ENCODE results near the gene ARID3A.

DNA sequence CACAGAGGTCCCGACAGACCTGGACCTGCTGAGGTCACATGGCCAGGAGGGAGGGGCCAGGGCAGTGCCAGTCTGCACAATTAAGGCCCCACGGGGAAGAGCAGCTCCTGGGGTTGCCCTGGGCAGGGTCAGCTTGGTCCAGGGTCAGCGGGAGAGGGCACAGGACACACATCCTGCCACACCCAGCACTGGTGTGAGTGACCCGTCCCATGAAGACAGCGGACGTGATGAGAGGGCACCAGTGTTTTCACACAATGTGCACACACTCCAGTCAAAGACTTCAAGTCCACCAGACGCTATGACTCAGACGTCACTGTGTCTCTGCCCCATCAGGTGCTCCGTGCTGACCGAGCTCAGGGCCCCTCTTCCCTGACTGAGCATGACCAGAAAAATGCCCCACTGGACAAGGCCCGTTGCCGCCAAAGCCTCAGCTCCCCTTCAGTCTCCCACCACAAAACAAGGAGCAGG, 90.8 kb downstream of the ARID3A start:
- TF ChIP-seq, protein P1, sequence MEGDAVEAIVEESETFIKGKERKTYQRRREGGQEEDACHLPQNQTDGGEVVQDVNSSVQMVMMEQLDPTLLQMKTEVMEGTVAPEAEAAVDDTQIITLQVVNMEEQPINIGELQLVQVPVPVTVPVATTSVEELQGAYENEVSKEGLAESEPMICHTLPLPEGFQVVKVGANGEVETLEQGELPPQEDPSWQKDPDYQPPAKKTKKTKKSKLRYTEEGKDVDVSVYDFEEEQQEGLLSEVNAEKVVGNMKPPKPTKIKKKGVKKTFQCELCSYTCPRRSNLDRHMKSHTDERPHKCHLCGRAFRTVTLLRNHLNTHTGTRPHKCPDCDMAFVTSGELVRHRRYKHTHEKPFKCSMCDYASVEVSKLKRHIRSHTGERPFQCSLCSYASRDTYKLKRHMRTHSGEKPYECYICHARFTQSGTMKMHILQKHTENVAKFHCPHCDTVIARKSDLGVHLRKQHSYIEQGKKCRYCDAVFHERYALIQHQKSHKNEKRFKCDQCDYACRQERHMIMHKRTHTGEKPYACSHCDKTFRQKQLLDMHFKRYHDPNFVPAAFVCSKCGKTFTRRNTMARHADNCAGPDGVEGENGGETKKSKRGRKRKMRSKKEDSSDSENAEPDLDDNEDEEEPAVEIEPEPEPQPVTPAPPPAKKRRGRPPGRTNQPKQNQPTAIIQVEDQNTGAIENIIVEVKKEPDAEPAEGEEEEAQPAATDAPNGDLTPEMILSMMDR (IDR thresholded peaks at IDR 0.05 in 4 of 5, conservative IDR thresholded peaks at IDR 0.05 in 1 of 5) = no peak
- TF ChIP-seq POLR2A (IDR thresholded peaks at IDR 0.05) = peak in 1 of 2 donors; percentile 24

All from gastrocnemius medialis (tissue), 4 donors.